DND-41 (cell line): ENCODE data around the gene SERBP1.

Experiments used
- ATAC-seq: fragments of 200-7000 bp; cut with Tn5 transposase; 3 replicates; pipeline ENCODE4 v1.9.1; 2021; ENCODE audit warnings: low read depth; ENCODE audit not compliant: insufficient read depth
- DNase-seq: peaks from one replicate; pipeline ENCODE4 v3.0.0-alpha.2; 2020
- H2AFZ ChIP-seq: 2 replicates; pipeline ENCODE4 v1.6.0; 2012; ENCODE audit warnings: low read depth, low read length
- H3K27ac ChIP-seq: 2 replicates; pipeline ENCODE4 v1.5.1; 2012; ENCODE audit warnings: low read length, inconsistent platforms
- H3K27me3 ChIP-seq: fragments of 200-600 bp; sonication (generic); 2 replicates; pipeline ENCODE4 v1.6.0; 2012; ENCODE audit warnings: low read length, mild to moderate bottlenecking, inconsistent platforms; ENCODE audit not compliant: insufficient read depth, poor library complexity
- H3K36me3 ChIP-seq: 2 replicates; pipeline ENCODE4 v1.5.1; 2012; ENCODE audit warnings: low read length, inconsistent platforms; ENCODE audit not compliant: insufficient read depth
- H3K4me1 ChIP-seq: 2 replicates; pipeline ENCODE4 v1.5.1; 2012; ENCODE audit warnings: mild to moderate bottlenecking, low read length; ENCODE audit not compliant: insufficient read depth
- H3K4me2 ChIP-seq: 2 replicates; pipeline ENCODE4 v1.6.0; 2012; ENCODE audit warnings: mild to moderate bottlenecking, moderate library complexity, low read length, inconsistent platforms; ENCODE audit not compliant: insufficient read depth
- H3K4me3 ChIP-seq, 2 experiments: fragments of 200-600 bp in 1 of 2; shearing (Covaris generic) in 1 of 2; 2 replicates each; pipeline ENCODE4 v1.5.1; 2012 to 2016; ENCODE audit warnings: inconsistent platforms in 2 of 2, low read length in 2 of 2, mild to moderate bottlenecking in 2 of 2, low read depth in 1 of 2, moderate library complexity in 1 of 2
- H3K79me2 ChIP-seq: 2 replicates; pipeline ENCODE4 v1.6.0; 2012; ENCODE audit warnings: low read length, inconsistent platforms; ENCODE audit not compliant: insufficient read depth
- H3K9ac ChIP-seq: 2 replicates; pipeline ENCODE4 v1.6.0; 2012; ENCODE audit warnings: low read depth, mild to moderate bottlenecking, inconsistent platforms, low read length, moderate library complexity
- H3K9me3 ChIP-seq: 2 replicates; pipeline ENCODE4 v1.5.1; 2012; ENCODE audit warnings: low read length, moderate library complexity, mild to moderate bottlenecking, inconsistent platforms; ENCODE audit not compliant: insufficient read depth, severe bottlenecking
- H4K20me1 ChIP-seq: 2 replicates; pipeline ENCODE4 v1.6.0; 2012; ENCODE audit warnings: low read length; ENCODE audit not compliant: insufficient read depth
- EZH2 ChIP-seq: IDR thresholded peaks from 3 replicates; pipeline ENCODE4 v1.6.1; 2012; ENCODE audit warnings: borderline replicate concordance, low read depth, mild to moderate bottlenecking, moderate library complexity, low read length, inconsistent platforms; ENCODE audit not compliant: severe bottlenecking
- TF ChIP-seq, protein P1 (sequence below): IDR thresholded peaks from 2 replicates; pipeline ENCODE4 v1.5.1; 2012; ENCODE audit warnings: borderline replicate concordance, low read length, moderate library complexity, mild to moderate bottlenecking; ENCODE audit not compliant: poor library complexity, severe bottlenecking; ENCODE audit errors: extremely low read depth

Gene SERBP1

DNA sequence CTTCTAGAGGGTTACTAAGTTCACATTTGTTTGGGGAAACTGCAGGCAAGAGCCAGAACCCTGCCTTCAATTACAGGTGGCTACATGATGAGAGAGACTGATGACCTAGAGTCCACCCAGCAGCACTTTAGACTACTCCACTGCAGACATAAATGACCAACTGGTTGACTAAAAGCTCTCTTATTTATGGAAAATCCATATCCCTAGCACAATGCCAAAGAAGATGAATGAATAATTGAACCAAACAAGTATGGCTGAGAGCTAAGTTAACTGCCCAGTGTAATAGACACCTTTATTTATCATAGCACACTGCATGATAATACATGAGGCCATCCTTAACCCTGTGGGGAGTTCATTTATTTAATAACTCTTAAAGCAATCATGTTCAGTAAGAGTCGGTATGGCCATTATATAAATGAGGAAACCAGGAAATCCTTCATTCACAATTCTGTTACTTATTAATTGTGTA lies 62.1 kb downstream of the SERBP1 start:
- no peak overlapping the region for H3K4me3 ChIP-seq
- no peaks in the 10 kb centered on the region for H3K9me3 ChIP-seq
- no peak overlapping the region for H3K4me2 ChIP-seq
- no peak overlapping the region for H3K9ac ChIP-seq
- H3K27me3 ChIP-seq = no peaks in the 10 kb centered on the region
- ATAC-seq (no peak), DNase-seq (no peak)
- no peak for TF ChIP-seq EZH2
- TF ChIP-seq, protein P1, sequence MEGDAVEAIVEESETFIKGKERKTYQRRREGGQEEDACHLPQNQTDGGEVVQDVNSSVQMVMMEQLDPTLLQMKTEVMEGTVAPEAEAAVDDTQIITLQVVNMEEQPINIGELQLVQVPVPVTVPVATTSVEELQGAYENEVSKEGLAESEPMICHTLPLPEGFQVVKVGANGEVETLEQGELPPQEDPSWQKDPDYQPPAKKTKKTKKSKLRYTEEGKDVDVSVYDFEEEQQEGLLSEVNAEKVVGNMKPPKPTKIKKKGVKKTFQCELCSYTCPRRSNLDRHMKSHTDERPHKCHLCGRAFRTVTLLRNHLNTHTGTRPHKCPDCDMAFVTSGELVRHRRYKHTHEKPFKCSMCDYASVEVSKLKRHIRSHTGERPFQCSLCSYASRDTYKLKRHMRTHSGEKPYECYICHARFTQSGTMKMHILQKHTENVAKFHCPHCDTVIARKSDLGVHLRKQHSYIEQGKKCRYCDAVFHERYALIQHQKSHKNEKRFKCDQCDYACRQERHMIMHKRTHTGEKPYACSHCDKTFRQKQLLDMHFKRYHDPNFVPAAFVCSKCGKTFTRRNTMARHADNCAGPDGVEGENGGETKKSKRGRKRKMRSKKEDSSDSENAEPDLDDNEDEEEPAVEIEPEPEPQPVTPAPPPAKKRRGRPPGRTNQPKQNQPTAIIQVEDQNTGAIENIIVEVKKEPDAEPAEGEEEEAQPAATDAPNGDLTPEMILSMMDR = no peak
- no peak overlapping the region for H2AFZ ChIP-seq
- H3K36me3 ChIP-seq = no peaks in the 10 kb centered on the region
- no peaks in the 10 kb centered on the region for H3K4me1 ChIP-seq
- no peaks in the 10 kb centered on the region for H3K79me2 ChIP-seq
- H4K20me1 ChIP-seq = no peaks in the 10 kb centered on the region
- H3K27ac ChIP-seq = no peak overlapping the region

DNA sequence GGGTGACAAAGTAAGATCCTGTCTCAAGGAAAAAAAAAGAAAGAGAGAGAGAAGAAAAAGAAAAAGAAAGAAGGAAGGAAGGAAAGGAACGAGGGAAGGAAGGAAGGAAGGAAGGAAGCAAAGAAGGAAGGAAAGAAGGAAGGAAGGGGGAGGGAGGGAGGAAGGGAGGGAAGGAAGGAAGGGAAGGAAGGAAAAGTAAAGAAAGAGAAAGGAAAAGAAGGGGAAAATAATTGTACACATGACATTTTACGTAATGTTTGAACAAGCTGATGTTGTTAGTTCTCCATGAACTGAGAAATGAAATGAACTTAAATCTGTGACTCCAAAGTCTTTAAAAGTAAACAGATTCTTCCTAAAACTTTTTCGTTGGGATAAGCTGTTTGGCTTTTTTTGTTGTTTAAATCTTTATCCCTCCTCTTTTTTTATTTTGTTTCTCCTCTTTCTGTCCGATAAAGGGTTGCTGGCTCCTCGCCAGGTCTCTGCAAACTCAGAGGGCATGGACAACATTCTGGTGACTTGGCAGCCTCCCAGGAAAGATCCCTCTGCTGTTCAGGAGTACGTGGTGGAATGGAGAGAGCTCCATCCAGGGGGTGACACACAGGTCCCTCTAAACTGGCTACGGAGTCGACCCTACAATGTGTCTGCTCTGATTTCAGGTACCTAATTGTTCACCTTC lies 62.7 kb downstream of the SERBP1 start:
- ATAC-seq (no peak), DNase-seq (no peak)
- Histone ChIP-seq H3K36me3 (no peaks in the 10 kb centered on the region), H3K9me3 (no peaks in the 10 kb centered on the region), H3K4me1 (no peaks in the 10 kb centered on the region), H3K27ac (no peak overlapping the region), H3K4me2 (no peak overlapping the region), H3K79me2 (no peaks in the 10 kb centered on the region), H3K4me3 (no peak overlapping the region), H2AFZ (no peak overlapping the region), H3K9ac (no peak overlapping the region), H3K27me3 (no peaks in the 10 kb centered on the region), H4K20me1 (no peaks in the 10 kb centered on the region)
- no peak for TF ChIP-seq EZH2
- TF ChIP-seq, protein P1 = no peak

DNA sequence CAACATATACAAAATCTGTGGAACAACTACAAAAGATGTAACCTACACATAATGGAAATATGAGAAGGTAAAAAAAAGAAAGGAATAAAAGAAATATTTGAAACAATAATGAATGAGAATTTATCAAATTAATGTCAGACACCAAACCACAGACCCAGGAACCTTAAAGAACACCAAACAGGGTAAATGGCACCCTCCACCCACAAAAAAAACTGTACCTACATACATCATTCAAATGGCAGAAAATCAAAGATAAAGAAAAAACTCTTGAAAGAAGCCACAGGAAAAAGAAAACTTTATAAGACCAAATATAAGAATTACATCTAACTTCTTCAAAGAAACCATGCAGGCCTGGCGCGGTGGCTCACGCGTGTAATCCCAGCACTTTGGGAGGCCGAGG lies 68.6 kb downstream of the SERBP1 start:
- no peak overlapping the region for H3K4me3 ChIP-seq
- H3K27ac ChIP-seq = no peak overlapping the region
- H3K4me2 ChIP-seq = no peak overlapping the region
- H2AFZ ChIP-seq = no peak overlapping the region
- H3K4me1 ChIP-seq = no peaks in the 10 kb centered on the region
- H3K27me3 ChIP-seq = no peaks in the 10 kb centered on the region
- TF ChIP-seq, protein P1 = no peak
- TF ChIP-seq EZH2 = no peak
- no peaks in the 10 kb centered on the region for H3K9me3 ChIP-seq
- DNase-seq (no peak), ATAC-seq (no peak)
- no peaks in the 10 kb centered on the region for H3K79me2 ChIP-seq
- no peaks in the 10 kb centered on the region for H3K36me3 ChIP-seq
- no peaks in the 10 kb centered on the region for H4K20me1 ChIP-seq
- no peak overlapping the region for H3K9ac ChIP-seq
